CD4-positive, alpha-beta T cell treated with Interleukin-4 for 4 hours (primary cell): ENCODE results near the gene NCAPD3.
"Not testable (repeated sequence)": the region's sequence is repeated elsewhere in the genome, so short reads cannot be mapped to it uniquely, and the experiment has no call there.

Source experiments
- DNase-seq: peaks from one replicate; pipeline ENCODE4 v3.0.0-alpha.2; 2020

NCAPD3 gene

DNA sequence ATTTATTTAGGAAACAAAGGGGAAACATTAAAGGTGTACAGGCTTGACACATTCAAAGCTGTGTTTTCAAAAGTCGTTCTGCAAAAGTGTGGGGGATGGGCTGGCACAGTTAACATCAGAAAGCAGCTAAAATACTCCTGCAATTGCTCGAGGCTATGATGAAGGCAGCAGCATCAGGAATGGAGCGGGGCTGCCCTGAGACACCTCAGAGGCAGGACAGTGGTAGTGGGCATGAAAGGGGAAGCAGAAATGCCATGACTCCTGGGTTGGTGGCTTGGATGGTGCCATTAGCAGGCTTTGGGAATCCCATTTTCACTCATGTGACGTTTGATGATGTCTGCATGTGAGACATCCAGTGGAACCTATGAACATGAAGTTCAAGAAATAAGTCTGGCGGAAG lies 646 bp downstream of the NCAPD3 start:
- DNase-seq = no peak

DNA sequence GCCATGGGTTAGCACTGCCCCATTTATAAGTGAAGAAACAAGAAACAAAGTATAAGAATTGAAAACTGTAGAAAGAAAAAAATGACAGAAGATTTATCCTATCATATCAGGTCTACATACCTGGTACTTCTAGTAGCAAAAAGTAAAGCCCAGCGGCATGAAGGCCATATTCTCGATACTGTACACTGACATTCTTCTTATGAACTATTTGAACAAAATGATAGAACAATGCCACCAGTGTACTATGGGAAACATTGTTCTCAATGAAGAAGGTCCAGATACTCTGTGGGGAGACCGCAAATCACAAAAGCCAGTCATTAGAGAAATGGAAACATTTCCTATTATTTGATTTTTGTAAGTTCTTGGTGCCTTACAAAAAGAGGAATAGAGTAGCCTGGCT lies 7.0 kb downstream of the NCAPD3 start:
- no peak for DNase-seq

DNA sequence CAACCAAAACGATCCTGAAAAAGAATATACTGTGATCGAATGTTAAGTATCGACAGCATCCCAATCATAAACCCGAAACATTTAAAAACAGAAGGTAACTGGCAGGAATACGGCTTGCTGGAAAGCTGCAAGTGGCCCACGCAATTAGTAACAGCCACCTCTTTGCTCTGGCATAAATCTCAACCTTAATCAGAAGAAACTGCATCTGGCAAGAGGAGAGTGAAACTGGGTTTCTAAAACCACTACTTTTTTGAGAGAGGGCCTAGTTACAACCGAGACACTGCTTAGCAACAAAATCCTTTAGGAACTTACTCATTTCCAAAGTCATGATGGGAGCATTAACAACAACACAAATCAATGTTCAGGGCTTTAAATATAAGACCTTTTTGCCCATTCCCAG lies 7.9 kb downstream of the NCAPD3 start:
- DNase-seq = no peak

DNA sequence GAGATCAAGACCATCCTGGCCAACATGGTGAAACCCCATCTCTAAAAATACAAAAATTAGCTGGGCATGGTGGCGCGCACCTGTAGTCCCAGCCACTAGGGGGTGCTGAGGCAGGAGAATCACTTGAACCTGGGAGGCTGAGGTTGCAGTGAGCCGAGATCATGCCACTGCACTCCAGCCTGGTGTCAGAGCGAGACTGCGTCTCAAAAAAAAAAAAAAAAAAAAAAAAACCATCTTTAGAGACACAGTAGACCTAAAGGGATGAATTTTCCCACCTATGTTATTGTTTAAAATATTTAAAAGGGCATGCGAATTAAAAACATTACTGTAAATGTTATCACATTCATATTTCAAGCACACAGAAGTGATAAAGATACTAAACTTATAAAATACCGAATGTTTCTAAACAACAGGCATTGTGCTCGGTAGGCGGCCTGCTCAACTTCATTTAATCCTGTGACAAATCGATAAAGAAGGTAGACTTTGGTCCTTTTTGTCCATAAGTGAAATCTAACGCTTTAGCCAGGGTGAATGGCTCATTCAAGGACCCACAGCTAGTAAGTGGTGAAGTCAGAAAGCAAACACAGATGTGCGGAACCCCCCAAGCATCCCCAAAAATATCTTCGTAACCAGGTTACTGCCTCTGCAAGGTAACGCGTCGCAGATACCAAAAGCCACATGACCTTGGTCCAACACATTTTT lies 16.1 kb downstream of the NCAPD3 start:
- DNase-seq = peak; percentile 72

DNA sequence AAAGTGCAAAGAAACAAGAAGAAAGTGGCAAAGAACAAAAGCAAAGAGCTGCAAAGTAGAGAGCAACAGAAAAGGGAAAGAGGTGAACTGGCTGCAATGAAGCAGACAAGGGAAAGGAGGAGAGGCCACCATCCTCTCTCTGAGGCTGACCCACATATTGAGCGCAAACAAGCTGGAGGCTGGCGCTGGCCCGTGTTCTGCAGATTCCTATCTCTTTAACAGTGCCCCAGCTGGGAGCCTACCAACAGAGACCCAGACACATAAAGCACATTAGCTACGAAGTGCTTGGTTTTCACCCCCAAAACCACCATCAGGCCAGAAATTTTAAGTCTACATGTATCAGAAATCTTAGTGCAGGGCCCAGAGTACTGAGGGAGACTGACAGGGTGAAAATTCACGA lies 17.6 kb downstream of the NCAPD3 start:
- DNase-seq = no peak

DNA sequence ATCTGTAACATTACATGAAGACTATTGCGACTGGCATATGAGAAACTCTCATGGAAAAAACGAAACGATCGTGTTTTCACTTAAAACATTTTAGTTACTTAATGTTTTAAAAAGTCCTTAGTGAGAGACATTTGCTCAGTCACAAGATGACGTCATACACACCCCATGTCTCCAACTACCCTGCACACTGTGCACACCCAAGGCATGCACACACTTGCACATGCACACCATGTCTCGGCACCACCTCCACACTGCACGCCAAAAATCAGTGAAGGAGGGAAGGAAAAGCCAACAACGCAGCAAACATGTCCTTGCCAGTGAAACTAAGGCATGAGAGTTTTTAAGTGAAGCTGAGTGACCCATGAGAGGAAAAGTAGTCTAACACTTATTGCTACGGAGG lies 18.0 kb downstream of the NCAPD3 start:
- no peak for DNase-seq

DNA sequence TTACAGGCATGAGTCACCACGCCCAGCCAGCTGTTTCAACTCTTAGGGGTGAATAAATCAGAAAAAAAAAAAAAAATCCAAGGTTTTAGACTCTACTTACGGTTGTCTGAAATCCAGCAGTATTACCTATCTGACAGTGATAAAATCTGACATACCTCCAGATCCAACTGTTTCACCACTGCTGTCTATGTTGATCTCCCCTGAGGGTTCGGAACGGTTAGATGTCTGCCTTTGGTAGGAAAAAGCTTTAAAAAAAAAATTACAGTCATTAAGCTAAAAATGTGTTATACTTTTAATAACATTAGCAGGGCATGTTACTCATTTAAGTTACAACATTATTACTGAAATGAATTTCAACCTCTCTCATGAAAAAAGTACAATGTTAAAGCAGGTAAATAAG lies 21.1 kb downstream of the NCAPD3 start:
- DNase-seq = no peak

DNA sequence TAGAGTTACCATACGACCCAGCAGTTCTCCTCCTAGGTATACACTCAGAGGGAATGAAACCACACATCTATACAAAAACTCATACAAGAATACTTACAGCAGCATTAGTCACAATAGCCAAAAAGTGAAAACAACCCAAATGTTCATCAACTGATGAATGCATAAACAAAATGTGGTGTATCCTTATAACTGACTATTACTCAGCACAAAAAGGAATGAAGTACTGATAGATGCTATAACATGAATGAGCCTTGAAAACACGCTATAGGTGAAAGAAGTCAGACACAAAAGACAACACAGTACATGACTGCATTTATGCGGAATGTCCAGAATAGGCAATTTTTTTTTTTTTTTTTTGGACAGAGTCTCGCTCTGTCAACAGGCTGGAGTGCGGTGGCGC lies 23.1 kb downstream of the NCAPD3 start:
- DNase-seq = no peak

DNA sequence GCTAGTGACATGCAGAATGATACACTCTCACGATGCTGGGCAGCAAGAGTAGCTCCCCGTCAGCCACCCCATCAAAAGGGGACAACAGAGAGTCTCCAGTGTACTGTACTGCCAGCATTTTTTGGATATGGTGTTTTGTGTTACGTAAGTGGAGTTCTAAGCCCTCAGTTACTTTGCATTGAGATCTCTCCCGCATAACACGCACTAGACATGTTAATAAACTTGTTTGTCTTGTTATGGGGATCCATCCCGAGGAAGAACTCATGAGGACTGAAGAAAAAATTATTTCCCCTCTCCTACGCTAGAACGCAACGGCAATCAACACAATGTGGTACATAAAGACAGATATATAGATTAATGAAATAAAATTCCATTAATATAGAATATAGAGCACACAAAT lies 24.2 kb downstream of the NCAPD3 start:
- no peak for DNase-seq

DNA sequence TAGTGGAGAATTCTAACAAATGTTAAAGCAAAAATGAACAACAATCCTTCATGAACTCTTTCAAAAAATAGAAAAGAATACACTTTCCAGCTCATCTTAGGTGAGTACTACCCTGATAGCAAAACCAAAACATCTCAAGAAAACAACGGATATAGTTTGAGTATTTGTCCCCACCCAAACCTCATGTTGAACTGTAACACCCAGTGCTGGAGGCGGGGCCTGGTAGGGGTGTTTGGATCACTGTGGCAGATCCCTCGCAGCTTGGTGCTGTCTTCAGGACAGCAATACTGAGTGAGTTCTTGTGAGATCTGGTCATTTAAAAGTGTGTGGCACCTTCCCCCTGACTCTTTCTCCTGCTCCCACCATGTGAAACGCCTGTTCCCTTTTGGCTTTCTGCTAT lies 27.0 kb downstream of the NCAPD3 start:
- peak; percentile 28 for DNase-seq

DNA sequence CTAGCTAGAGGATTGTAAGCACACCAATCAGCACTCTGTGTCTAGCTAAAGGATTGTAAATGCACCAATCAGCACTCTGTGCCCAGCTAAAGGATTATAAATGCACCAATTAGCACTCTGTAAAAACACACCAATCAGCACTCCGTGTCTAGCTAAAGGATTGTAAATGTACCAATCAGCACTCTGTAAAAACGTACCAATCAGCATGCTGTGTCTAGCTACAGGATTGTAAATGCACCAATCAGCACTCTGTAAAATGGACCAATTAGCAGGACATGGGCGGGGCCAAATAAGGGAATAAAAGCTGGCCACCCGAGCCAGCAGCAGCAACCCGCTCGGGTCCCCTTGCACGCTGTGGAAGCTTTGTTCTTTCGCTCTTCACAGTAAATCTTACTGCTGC lies 35.7 kb downstream of the NCAPD3 start:
- DNase-seq = not testable (repeated sequence)

DNA sequence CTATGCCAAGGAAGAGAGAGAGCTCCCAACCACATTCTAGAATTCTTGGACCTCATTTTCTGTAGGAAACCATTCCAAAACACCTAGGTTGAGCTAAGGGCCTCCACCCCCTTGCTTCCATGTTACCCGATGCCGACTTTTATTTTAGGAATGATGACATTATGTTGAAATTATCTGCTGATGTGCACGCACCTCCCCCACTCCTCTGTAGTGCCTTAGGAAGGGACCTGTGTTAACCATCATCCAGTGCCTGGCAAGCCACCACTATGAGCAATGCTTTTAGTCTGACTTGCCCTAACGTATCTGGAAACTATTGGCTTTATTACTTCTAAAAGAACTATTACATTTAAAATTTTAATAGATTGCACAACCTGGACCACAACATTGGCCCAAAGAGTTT lies 42.1 kb downstream of the NCAPD3 start:
- DNase-seq = no peak

DNA sequence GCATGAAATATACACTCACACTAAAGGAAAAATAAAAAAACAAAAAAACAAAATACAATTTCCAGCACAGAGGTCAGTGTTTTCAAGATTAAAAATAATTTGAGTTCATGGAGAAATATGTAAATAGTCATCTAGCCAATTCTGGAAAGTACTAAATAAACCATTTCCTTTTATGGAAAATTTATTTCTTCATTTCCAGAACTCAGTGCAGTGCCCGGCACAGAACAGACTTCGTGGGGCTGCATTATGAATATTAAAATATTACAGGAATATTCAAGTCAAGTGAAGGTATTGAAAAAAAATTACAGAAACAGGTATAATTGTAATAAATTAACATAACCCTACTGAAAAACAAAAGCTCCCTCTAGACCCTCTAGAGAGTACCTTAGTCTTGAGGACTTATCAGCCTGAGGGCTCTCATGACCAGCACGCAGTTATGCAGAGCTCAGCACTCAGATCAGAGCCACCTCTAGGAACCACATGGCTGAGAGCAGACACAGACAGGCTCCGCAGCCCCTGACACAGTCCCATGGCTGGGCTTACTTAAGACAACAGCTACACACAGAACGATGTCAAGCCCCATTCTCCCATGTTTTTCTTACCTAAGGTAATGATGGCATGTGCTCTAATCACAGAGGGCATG lies 45.6 kb downstream of the NCAPD3 start:
- no peak for DNase-seq

DNA sequence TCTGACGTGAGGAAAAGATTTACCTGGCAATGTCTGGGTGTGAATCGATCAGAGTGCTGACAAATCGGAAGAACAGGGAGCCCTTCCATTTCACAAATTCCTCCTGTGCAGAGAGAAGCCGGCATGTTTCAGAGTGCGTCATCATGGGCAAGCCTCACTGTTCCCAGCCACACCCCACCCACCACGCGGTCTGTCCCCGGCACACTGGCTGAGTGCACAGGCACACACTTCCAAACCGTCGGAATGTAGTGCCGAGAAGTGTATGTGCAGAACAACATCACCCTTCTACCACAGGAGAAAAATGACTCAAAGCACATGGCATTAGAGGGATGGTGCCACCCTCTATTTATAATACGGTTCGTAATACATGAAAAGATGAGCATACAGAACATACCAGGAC lies 47.5 kb downstream of the NCAPD3 start:
- DNase-seq = no peak

DNA sequence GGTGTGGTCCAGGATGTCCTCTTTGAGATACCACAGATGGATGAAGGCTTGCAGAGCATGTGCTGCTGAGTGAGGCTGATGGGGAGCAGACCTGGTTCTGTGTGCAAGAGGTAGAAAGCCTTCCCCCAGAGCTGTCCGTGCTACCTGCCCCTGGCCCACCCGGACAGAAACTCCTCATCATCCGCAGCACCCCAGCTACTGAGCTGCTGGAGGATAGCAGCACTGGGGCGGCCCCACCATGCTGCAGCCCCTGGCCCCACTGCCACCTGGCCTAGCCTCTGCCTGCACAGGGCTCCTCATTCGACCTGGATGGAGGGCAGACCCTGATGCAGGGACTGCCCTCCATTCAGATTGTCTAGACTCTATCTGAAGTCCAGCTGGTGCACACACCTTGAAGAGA lies 50.5 kb downstream of the NCAPD3 start:
- DNase-seq = no peak

DNA sequence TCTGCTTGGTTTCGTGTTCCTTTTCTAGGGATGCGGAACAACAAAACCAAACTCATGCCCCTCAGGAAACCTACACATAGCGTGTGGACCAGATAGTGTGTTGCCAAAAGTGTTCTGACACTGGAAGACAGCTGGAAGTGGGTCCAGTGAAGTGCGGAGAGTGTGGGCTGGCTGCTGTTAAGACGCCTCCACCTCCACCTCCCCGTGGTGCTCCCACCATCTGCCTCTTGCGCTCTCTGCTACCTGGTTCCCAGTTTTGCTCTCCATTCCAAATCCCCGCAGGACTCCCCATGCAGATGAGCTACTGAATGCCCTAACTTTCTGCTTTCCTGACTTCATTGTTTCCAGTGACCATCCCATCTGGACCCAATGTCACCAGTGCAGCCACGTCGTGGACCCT lies 51.8 kb downstream of the NCAPD3 start:
- no peak for DNase-seq

DNA sequence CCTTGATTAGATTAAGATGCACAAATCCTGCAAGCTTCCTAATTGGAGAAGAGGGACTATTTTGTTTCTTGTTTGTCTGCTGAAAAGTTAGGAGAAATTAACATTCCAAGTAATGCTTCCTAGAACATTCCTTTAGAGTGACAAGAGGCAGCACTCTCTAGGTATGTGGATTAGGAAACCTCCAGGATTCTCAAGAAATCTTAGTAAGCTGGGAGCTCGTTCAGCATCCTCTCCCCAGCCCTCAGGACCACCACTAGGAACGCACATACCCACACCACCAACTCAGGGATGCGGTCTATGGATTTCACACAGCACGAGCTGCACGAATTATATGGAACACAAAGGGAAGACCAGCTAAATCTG lies 52.9 kb downstream of the NCAPD3 start:
- no peak for DNase-seq

DNA sequence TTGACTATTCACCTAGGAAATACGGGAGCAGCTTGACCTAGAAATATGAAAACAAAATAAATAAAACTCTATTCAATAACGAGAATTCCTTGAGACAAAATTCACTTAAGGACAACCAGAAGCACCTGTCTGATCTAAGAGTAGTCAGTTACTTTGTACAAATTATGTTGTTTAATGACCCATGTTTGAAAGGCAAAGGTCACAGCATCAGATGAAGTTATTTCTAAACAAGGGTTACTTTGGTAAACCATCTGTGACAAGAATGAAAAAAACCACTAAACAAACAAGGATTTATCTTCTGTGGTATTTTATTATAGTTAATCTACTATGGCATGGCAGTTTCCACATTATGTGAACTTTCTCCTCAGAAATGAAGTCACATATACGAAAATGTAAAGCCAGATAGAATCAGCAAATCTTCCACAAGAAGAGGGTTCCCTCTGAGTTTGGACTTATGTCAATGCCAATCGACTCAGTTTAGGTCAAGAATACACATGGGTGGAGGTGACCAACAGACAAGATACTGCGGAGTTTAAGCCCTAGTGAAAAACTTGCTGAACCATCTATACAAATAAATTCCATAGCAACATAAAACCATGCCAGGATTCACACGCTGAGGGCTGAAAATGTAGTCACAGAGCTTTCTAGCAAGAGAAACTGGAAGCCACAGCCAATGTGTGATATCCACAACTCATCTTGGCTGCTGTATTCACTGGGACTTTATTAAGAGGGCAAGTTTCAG lies 53.4 kb downstream of the NCAPD3 start:
- DNase-seq = no peak

DNA sequence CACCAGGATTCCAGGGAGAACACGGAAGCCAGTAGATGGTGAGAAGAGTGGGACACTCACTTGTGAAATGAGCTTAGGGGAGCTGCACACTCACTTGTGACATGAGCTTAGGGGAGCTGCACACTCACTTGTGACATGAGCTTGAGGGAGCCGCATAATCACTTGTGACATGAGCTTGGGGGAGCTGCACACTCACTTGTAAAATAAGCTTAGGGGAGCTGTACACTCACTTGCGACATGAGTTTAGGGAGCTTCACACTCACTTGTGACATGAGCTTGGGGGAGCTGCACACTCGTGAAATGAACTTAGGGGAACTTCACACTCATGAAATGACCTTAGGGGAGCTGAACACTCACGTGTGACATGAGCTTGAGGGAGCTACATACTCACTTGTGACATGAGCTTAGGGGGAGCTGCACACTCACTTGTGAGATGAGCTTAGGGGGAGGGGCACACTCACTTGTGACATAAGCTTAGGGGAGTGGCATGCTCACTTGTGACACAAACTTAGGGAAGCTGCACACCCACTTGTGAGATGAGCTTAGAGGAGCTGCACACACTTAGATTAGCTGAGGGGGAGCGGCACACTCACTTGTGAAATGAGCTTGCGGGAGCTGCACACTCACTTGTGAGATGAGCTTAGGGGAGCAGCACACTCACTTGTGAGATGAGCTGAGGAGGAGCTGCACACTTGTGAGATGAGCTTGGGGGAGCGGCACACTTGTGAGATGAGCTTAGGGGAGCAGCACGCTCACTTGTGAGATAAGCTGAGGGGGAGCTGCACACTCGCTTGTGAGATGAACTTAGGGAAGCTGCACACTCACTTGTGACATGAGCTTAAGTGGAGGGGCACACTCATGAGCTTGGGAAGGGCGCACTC lies 59.0 kb downstream of the NCAPD3 start:
- no peak for DNase-seq

DNA sequence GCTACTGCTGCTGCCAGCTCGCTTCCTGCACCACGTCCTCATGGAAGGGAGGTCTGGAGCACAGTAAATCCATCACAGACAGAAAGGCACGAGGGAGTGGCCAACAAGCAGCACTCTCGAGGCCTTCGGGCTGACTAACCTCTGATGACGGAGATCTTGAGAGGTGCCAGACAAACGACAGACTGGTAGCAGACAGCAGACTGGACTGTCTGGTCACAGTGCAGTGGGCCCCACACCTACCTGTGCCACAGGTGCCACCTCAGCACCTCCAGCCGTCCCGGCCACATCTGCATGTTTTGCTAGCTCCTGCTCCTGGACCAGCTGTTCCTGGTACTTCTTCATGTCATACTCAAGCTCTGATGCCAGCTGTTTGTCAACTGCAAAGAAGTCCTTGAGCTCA lies 64.1 kb downstream of the NCAPD3 start:
- DNase-seq = no peak

DNA sequence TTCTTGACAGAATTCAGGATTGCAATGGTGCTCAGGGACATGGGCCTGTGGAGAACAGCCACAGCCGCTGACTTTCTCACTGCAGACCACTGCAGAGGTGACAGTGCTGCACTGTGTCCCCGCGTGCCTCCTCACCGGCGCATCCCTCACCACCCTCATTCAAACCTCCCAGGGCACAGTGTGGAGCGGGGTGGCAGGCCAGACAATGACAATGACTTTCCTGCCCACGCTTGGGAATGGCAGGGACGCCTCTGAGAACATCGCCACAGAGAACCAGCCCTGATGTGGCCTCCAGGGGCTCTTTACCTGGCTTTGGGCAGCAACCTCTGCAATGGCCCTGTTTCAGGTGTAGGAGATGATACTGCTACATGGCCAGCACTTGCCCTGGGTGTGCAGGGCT lies 65.7 kb downstream of the NCAPD3 start:
- no peak for DNase-seq

DNA sequence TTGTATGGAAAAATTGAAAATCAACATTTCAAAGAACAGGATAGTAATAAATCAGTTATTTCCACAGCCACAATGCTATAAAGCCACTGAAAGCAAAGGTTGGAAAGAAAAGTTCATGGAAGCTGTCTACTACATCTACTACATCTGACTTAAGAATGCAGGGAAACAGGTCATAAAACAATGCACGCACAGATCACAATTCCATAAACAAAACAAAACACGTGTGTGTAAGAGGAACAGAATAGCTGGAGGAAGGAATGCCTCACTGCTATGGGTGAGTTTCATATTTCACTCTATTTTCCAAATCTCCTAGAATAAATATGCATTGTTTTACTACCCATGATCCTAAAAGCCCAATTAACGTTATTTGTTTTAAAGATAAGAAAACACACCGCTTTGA lies 66.3 kb downstream of the NCAPD3 start:
- DNase-seq = no peak
